NCI-H69 (cell line): ENCODE results near the gene MCTP1.
"Not testable (repeated sequence)": the region's sequence is repeated elsewhere in the genome, so short reads cannot be mapped to it uniquely, and the experiment has no call there.

Experiments
- DNase-seq: peaks from one replicate; lab custom pipeline; 2025; lab: John Stamatoyannopoulos, UW

MCTP1 gene

GRCh38 chr5:94872526-94872925 is 412.4 kb downstream of the MCTP1 start:
- peak; percentile 80 for DNase-seq

GRCh38 chr5:94870511-94871183 is 414.2 kb downstream of the MCTP1 start:
- peak; percentile 100 for DNase-seq

- peak; percentile 96 for DNase-seq
Observed at GRCh38 chr5:94869921-94870320, 415.0 kb downstream of the MCTP1 start.

GRCh38 chr5:94863951-94864350 is 420.9 kb downstream of the MCTP1 start:
- peak; percentile 72 for DNase-seq

GRCh38 chr5:94857111-94857510 is 427.8 kb downstream of the MCTP1 start:
- peak; percentile 77 for DNase-seq

GRCh38 chr5:94856257-94856800 is 428.6 kb downstream of the MCTP1 start:
- DNase-seq: peak; percentile 98

- peak; percentile 91 for DNase-seq
Observed at GRCh38 chr5:94855543-94855942, 429.4 kb downstream of the MCTP1 start.

GRCh38 chr5:94853120-94853519 is 431.8 kb downstream of the MCTP1 start:
- no peak for DNase-seq

GRCh38 chr5:94850960-94851359 is 433.9 kb downstream of the MCTP1 start:
- no peak for DNase-seq

GRCh38 chr5:94849821-94850736 is 434.8 kb downstream of the MCTP1 start:
- peak; percentile 88 for DNase-seq

GRCh38 chr5:94849324-94849723 is 435.6 kb downstream of the MCTP1 start:
- no peak for DNase-seq

GRCh38 chr5:94847726-94848125 is 437.2 kb downstream of the MCTP1 start:
- no peak for DNase-seq

GRCh38 chr5:94847019-94847418 is 437.9 kb downstream of the MCTP1 start:
- DNase-seq: no peak

GRCh38 chr5:94845696-94846095 is 439.2 kb downstream of the MCTP1 start:
- not testable (repeated sequence) for DNase-seq

GRCh38 chr5:94841598-94842322 is 443.1 kb downstream of the MCTP1 start:
- no peak for DNase-seq

GRCh38 chr5:94833851-94834250 is 451.0 kb downstream of the MCTP1 start:
- peak; percentile 41 for DNase-seq

- DNase-seq: peak; percentile 99
Observed at GRCh38 chr5:94832685-94833084, 452.2 kb downstream of the MCTP1 start.

GRCh38 chr5:94830520-94830919 is 454.4 kb downstream of the MCTP1 start:
- peak; percentile 58 for DNase-seq

- not testable (repeated sequence) for DNase-seq
Observed at GRCh38 chr5:94828222-94828621, 456.7 kb downstream of the MCTP1 start.

GRCh38 chr5:94820488-94820887 is 464.4 kb downstream of the MCTP1 start:
- no peak for DNase-seq

GRCh38 chr5:94818904-94819303 is 466.0 kb downstream of the MCTP1 start:
- DNase-seq: no peak
